GM21825 (cell line): ENCODE measurements around the gene RALY.
"Not testable (repeated sequence)": the region's sequence is repeated elsewhere in the genome, so short reads cannot be mapped to it uniquely, and the experiment has no call there.

ENCODE experiments used
- ATAC-seq: cut with Tn5 transposase; IDR thresholded peaks from one replicate; pipeline ENCODE4 v1.9.1; 2021; ENCODE audit warnings: mild to moderate bottlenecking, moderate library complexity; ENCODE audit not compliant: unreplicated experiment

RALY gene

DNA sequence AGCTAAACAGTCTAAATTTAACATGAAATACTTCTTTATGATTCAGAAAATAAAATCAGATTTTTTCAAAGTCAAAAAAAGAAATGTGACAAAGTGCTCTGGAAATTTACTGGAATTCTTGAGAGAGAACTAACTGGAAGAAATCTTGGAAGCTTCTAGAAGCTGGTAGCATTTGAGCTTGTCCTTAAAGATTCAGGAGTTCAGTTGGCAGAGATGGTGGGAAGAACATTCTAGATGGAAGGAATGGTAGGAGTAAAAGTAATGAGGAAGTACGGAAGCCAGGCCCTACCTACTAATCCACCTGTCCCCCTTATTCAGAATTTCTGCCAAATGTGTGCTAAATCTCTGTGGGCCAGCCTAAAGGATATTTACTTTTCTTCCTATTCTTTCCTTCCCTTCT, 21.2 kb downstream of the RALY start:
- ATAC-seq, result no peak

- no peak for ATAC-seq
Measured at GRCh38 chr20:34015401-34016335, 22.0 kb downstream of the RALY start.

DNA sequence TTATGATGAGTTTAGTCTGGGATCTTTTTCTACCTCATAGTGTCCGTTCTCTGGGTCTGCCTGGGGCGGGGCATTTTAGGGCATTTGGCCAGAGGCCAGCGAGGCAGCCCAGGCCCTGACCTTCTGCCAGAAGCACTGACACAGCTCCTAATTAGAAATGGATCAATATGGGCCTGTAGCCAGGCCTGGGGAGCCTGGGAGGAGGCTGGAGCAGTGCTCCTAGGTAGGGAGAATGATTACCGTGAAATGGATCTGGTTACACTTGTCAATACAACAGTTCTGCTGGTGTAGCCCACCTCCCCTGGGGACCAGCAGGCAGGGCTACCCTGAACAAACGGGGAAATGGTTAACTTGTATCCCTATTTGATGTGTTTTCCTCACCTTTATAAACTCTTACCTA, 23.0 kb downstream of the RALY start:
- no peak for ATAC-seq

DNA sequence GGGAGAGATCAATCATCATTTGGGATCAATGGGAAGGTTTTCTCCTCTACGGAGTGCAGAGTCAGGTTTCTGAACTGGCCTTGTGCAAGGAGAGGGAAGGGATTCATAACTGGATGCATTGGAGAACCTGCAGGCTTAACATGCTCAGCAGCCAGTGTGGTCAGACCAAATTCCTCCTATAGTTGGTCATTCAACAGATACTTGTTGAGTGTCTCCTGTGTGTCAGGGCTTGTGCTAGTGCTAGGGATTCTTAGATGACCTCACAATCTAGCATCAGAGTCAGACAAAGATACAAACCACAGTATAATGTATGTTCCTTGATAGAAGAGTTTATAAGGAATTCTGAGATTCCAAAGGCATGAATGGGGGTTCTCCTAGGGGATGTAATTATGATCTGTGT, 23.9 kb downstream of the RALY start:
- ATAC-seq, result no peak

DNA sequence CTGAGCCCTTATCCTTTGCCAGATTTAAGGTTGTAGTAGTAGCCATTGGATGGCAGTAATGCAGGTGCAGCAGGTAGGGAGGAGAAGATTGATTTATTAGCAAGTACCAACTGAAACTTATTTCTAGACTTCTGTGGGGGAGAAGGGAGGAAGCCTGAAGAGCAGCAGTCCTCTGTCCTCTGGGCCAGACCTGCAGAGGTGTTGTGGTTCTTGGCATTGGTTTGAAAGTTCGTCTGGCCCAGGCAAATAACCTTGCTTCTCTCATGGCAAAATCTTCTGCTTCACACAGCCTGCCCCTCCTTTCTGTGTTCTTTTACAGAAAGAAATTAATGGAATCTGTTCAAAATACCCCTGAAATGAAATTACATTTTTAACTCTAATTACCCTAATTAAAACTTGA, 24.5 kb downstream of the RALY start:
- ATAC-seq, result no peak

GRCh38 chr20:34022151-34022838, 28.6 kb downstream of the RALY start:
- peak; percentile 45 for ATAC-seq

- no peak for ATAC-seq
Measured at GRCh38 chr20:34022839-34023234, 29.1 kb downstream of the RALY start.

DNA sequence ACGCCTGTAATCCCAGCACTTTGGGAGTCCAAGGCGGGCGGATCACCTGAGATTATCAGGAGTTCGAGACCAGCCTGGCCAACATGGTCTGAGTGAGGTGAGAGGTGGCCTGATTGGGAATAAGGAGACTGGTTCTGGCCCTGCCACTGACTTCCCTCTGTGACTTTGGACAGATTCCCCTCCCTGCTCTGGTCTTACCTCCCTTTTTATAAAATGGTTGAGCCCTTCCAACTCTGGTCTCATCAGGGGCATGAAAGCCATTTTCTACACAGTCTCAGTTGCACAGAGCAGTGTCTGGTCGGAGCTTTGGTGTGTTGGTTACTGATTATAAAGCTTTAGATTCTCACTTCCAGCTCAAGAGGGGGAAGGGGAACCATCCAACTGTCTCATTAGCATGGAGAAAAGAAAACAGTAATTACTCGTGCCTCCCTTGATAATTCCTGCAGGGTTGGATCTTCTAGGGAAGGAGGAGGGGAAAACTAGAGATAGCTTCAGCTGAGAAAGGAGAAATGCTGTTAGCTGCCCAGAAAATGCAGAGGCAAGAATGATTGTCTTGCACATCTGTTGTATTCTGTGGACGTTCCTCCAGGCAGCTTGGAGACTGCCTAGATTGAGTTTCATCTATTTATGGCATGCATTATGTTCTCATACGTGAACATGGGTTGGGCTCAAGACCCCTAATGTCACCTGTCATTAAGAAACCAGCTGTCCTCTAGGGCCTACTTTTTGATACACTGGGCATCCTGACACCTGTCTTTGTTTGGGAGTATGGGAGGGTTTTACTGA, 30.4 kb downstream of the RALY start:
- ATAC-seq, result no peak

- no peak for ATAC-seq
Measured at GRCh38 chr20:34024723-34025351, 31.1 kb downstream of the RALY start.

DNA sequence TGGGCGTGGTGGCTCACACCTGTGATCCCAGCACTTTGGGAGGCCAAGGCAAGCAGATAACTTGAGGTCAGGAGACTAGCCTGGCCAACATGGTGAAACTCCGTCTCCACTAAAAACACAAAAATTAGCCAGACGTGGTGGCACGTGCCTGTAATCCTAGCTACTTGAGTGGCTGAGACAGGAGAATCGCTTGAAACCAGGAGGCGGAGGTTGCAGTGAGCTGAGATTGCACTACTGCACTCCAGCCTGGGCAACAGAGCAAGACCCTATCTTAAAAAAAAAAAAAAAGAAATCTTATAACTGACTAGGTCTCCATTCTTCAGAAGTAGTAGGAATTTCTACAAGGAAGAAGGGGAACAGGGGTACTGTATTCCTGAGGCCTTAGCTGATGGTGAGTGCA, 34.3 kb downstream of the RALY start:
- ATAC-seq, result not testable (repeated sequence)

GRCh38 chr20:34029415-34029814, 35.7 kb downstream of the RALY start:
- no peak for ATAC-seq

- no peak for ATAC-seq
Measured at GRCh38 chr20:34030456-34030855, 36.7 kb downstream of the RALY start.

DNA sequence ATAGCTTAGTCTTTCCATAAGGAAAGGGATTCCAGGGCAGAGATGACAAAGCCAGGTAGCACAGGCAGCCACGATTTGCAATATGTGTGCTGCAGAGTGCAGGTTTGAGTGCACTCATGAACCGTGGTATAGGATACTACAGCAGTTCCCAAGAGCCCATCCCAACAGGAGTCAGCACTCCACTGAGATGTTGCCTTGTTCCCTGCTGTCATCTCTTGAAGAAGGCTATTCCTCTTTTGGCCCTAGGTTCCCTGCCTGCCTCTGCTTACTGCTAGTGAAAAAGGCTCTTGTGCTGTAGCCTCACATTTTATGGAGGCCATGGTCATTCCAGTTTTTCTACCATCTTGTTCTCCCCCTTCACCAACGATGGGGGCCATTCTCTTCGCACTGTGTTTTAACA, 40.2 kb downstream of the RALY start:
- ATAC-seq, result no peak

DNA sequence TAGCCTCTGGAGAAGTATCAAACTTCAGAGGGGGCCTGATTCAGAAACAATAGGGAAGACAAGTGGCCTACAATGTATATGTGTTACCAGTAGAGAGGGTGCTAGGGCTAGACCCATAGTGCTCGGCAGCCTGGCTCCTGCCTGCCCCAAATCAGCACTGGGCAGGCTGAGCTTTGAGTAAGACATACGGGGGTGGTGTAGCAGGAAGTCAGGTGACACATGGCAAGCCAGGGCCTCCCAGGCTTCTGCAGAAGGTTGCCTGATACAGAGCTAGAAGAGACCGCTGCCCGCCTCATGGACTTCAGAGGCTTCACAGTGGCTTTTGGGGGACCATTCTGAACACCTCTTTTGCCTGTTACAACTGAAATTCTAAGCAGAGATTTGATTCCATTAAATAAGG, 43.4 kb downstream of the RALY start:
- no peak for ATAC-seq

DNA sequence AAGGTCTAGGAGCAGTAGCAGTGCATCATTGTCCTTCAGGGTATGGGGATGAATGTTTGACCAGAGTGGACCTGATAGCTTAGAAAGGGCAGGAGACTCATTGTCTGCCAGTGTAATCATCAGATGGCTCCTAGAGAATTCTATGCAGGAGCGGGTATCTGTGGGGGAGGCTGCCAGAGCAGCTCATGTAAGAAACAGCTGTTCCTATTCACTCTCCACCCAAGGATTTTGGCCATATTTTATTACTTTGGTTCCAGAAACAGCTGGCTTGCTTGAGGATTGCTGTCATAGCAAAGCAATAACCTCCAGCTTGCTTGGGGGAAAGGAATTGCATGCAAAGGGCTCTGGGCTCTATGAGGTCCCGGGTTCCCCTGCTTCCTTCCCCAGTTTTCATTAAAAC, 44.1 kb downstream of the RALY start:
- no peak for ATAC-seq

- ATAC-seq, result no peak
Measured at GRCh38 chr20:34040300-34040995, 46.7 kb downstream of the RALY start.

DNA sequence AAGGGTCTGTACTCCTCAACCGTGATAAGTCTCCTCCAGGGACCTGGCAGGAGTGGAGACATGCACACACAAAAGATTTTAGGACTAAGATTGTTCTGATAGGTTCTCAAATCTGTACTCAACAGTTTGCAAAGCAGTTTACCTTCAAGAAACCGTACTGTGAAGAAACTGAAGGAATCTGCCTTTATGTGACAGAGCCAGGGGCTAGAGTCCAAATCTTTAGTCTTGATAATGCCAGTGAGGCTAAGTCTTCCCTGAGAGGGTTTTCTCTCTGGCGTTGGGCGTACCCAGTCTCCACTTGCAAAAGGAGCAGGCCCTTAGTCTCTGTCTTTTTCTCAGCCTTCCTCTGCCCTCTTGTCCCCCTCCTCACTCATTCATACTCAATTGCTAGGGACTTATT, 47.5 kb downstream of the RALY start:
- no peak for ATAC-seq

GRCh38 chr20:34042262-34042661, 48.6 kb downstream of the RALY start:
- ATAC-seq, result no peak

GRCh38 chr20:34043025-34043424, 49.3 kb downstream of the RALY start:
- no peak for ATAC-seq

DNA sequence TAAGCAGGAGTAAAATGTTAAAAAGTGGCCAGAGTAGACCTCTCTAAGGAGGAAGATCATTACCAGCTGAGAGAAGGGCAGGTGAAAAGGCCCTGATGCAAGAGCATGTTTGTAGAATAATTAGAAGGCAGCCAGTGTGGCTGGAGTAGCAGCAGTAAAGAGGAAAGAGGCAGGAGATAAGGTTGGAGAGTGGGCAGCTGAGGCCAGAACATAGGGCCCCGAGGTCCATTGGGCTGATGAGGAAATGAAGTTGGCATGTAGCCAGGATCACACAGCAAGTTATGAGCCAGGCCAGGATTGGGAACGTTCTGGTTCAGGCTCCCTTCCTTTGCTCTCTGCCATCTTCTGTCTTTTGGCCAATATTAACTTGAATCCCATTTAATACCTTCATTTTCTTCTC, 51.6 kb downstream of the RALY start:
- ATAC-seq, result no peak
